H1 (cell line): ENCODE data around the gene SYNRG.

Experiments used
- EP300 ChIP-seq, 2 experiments: IDR thresholded peaks; 1 replicate in 1 of 2; 2 replicates in 1 of 2; pipeline ENCODE4 v1.6.1; 2011 to 2012; ENCODE audit warnings: low read depth in 2 of 2, low read length in 2 of 2, mild to moderate bottlenecking in 2 of 2, borderline replicate concordance in 1 of 2, inconsistent platforms in 1 of 2, moderate library complexity in 1 of 2
- POLR2AphosphoS5 ChIP-seq: IDR thresholded peaks from 2 replicates; pipeline ENCODE4 v1.6.1; 2011; ENCODE audit warnings: low read depth, low read length
- SRF ChIP-seq: IDR thresholded peaks from 2 replicates; pipeline ENCODE4 v1.6.1; 2011; ENCODE audit warnings: mild to moderate bottlenecking, low read depth, low read length, moderate library complexity
- YY1 ChIP-seq: IDR thresholded peaks from 2 replicates; pipeline ENCODE4 v1.6.1; 2011; ENCODE audit warnings: low read depth, mild to moderate bottlenecking, low read length

GRCh38 chr17:37567137-37567536, 42.1 kb downstream of the SYNRG start:
- TF ChIP-seq EP300 (IDR thresholded peaks at IDR 0.05; ENCODE audit: borderline replicate concordance in 1 of 2, low read depth in 2 of 2, low read length in 2 of 2) (no peak), POLR2AphosphoS5 (no peak), YY1 (no peak), SRF (no peak)
